HG02763 (cell line): ENCODE data around the gene TGM3.

Experiments used
- ATAC-seq: cut with Tn5 transposase; IDR thresholded peaks from one replicate; pipeline ENCODE4 v1.9.1; 2021; ENCODE audit warnings: mild to moderate bottlenecking, moderate library complexity; ENCODE audit not compliant: unreplicated experiment

The TGM3 gene

GRCh38 chr20:2335096-2335870 lies 39.5 kb downstream of the TGM3 start:
- no peak for ATAC-seq

GRCh38 chr20:2336471-2336870 lies 40.7 kb downstream of the TGM3 start:
- ATAC-seq: no peak

GRCh38 chr20:2337142-2337541 lies 41.3 kb downstream of the TGM3 start:
- ATAC-seq: no peak

GRCh38 chr20:2338411-2339066 lies 42.7 kb downstream of the TGM3 start:
- ATAC-seq: no peak

GRCh38 chr20:2340136-2340535 lies 44.3 kb downstream of the TGM3 start:
- no peak for ATAC-seq

- no peak for ATAC-seq
Observed at GRCh38 chr20:2340823-2341222, 45.0 kb downstream of the TGM3 start.

- no peak for ATAC-seq
Observed at GRCh38 chr20:2341336-2341735, 45.5 kb downstream of the TGM3 start.

- ATAC-seq: no peak
Observed at GRCh38 chr20:2342243-2342642, 46.4 kb downstream of the TGM3 start.

- no peak for ATAC-seq
Observed at GRCh38 chr20:2346188-2346587, 50.4 kb downstream of the TGM3 start.

GRCh38 chr20:2348336-2348735 lies 52.5 kb downstream of the TGM3 start:
- ATAC-seq: no peak

- ATAC-seq: no peak
Observed at GRCh38 chr20:2349801-2350200, 54.0 kb downstream of the TGM3 start.

- no peak for ATAC-seq
Observed at GRCh38 chr20:2350606-2351005, 54.8 kb downstream of the TGM3 start.

- ATAC-seq: no peak
Observed at GRCh38 chr20:2353231-2353630, 57.4 kb downstream of the TGM3 start.

GRCh38 chr20:2357114-2357513 lies 61.3 kb downstream of the TGM3 start:
- ATAC-seq: no peak

- no peak for ATAC-seq
Observed at GRCh38 chr20:2358006-2358405, 62.2 kb downstream of the TGM3 start.

- ATAC-seq: no peak
Observed at GRCh38 chr20:2361035-2361593, 65.3 kb downstream of the TGM3 start.

- ATAC-seq: no peak
Observed at GRCh38 chr20:2363187-2363586, 67.4 kb downstream of the TGM3 start.

- ATAC-seq: no peak
Observed at GRCh38 chr20:2363587-2363986, 67.8 kb downstream of the TGM3 start.

GRCh38 chr20:2364044-2364443 lies 68.2 kb downstream of the TGM3 start:
- ATAC-seq: no peak

GRCh38 chr20:2365091-2365490 lies 69.3 kb downstream of the TGM3 start:
- no peak for ATAC-seq

GRCh38 chr20:2365666-2366065 lies 69.9 kb downstream of the TGM3 start:
- ATAC-seq: no peak

- ATAC-seq: no peak
Observed at GRCh38 chr20:2368621-2369020, 72.8 kb downstream of the TGM3 start.
